ENCODE results near the gene MRM3.

The MRM3 gene

GRCh38 chr17:791829-792228, 9.7 kb downstream of the MRM3 start:
- H3K27me3 ChIP-seq (ENCODE audit: insufficient read depth, poor library complexity, severe bottlenecking) = no peaks in the 10 kb centered on the region
- no peak overlapping the region for H3K27ac ChIP-seq (replicated peaks)
- no peak for DNase-seq (ENCODE audit: low read depth in 1 of 2, low spot score in 1 of 2)

GRCh38 chr17:792277-792676, 10.1 kb downstream of the MRM3 start:
- TF ChIP-seq SPI1 (IDR thresholded peaks at IDR 0.05; ENCODE audit: borderline replicate concordance, low read depth) (no peak), CTCF (IDR thresholded peaks at IDR 0.05; ENCODE audit: insufficient read depth, low read length) (no peak), REST (IDR thresholded peaks at IDR 0.05; ENCODE audit: insufficient replicate concordance, low read depth) (no peak), POLR2AphosphoS5 (IDR thresholded peaks at IDR 0.05; ENCODE audit: low read depth) (no peak), GABPA (IDR thresholded peaks at IDR 0.05; ENCODE audit: low read depth) (no peak)
- no peak overlapping the region for H3K4me3 ChIP-seq (replicated peaks; ENCODE audit: insufficient read depth, low read length)
- no peak for DNase-seq (ENCODE audit: low read depth in 1 of 2, low spot score in 1 of 2)
- no peak overlapping the region for H3K27ac ChIP-seq (replicated peaks)
- H3K27me3 ChIP-seq (ENCODE audit: insufficient read depth, poor library complexity, severe bottlenecking) = no peaks in the 10 kb centered on the region

More at GRCh38 chr17:791829-792228, 9.7 kb downstream of the MRM3 start:
- TF ChIP-seq SPI1 (IDR thresholded peaks at IDR 0.05; ENCODE audit: borderline replicate concordance, low read depth) = no peak
- TF ChIP-seq REST (IDR thresholded peaks at IDR 0.05; ENCODE audit: insufficient replicate concordance, low read depth) = no peak
- TF ChIP-seq POLR2AphosphoS5 (IDR thresholded peaks at IDR 0.05; ENCODE audit: low read depth) = no peak
- TF ChIP-seq CTCF (IDR thresholded peaks at IDR 0.05; ENCODE audit: insufficient read depth, low read length) = no peak
- no peak overlapping the region for H3K4me3 ChIP-seq (replicated peaks; ENCODE audit: insufficient read depth, low read length)

- Histone ChIP-seq H3K27ac (replicated peaks) (no peak overlapping the region), H3K27me3 (ENCODE audit: insufficient read depth, poor library complexity, severe bottlenecking) (no peaks in the 10 kb centered on the region), H3K4me3 (replicated peaks; ENCODE audit: insufficient read depth, low read length) (no peak overlapping the region)
- no peak for TF ChIP-seq GABPA (IDR thresholded peaks at IDR 0.05; ENCODE audit: low read depth)
- peak; percentile 15 for TF ChIP-seq CTCF (IDR thresholded peaks at IDR 0.05; ENCODE audit: insufficient read depth, low read length)
- TF ChIP-seq SPI1 (IDR thresholded peaks at IDR 0.05; ENCODE audit: borderline replicate concordance, low read depth) = no peak
- TF ChIP-seq POLR2AphosphoS5 (IDR thresholded peaks at IDR 0.05; ENCODE audit: low read depth) = no peak
- no peak for TF ChIP-seq REST (IDR thresholded peaks at IDR 0.05; ENCODE audit: insufficient replicate concordance, low read depth)
- DNase-seq (ENCODE audit: low read depth in 1 of 2, low spot score in 1 of 2) = no peak
Measured at GRCh38 chr17:794876-795275, 12.7 kb downstream of the MRM3 start.
